Stimulated activated CD8-positive, alpha-beta memory T cell treated with anti-CD3 and anti-CD28 coated beads, Interleukin-4, amount 100 ng/mL, for 24 hours (primary cell): ENCODE measurements around the gene RNF2.
"Not testable (repeated sequence)": the region's sequence is repeated elsewhere in the genome, so short reads cannot be mapped to it uniquely, and the experiment has no call there.

Experiments
- DNase-seq: peaks from one replicate; pipeline ENCODE4 v3.0.0-alpha.2; 2020; ENCODE audit warnings: low read depth

RNF2 gene

GRCh38 chr1:185050823-185051451 lies 5.6 kb downstream of the RNF2 start:
- DNase-seq: no peak

GRCh38 chr1:185053204-185053603 lies 7.8 kb downstream of the RNF2 start:
- DNase-seq: no peak

GRCh38 chr1:185054365-185055060 lies 9.2 kb downstream of the RNF2 start:
- DNase-seq: no peak

- DNase-seq: no peak
Measured at GRCh38 chr1:185058110-185058509, 12.8 kb downstream of the RNF2 start.

GRCh38 chr1:185058876-185059275 lies 13.5 kb downstream of the RNF2 start:
- no peak for DNase-seq

GRCh38 chr1:185059950-185060571 lies 14.7 kb downstream of the RNF2 start:
- DNase-seq: no peak

GRCh38 chr1:185062710-185063370 lies 17.5 kb downstream of the RNF2 start:
- no peak for DNase-seq

- DNase-seq: no peak
Measured at GRCh38 chr1:185063719-185064118, 18.4 kb downstream of the RNF2 start.

- not testable (repeated sequence) for DNase-seq
Measured at GRCh38 chr1:185065006-185065405, 19.6 kb downstream of the RNF2 start.

GRCh38 chr1:185066181-185066580 lies 20.8 kb downstream of the RNF2 start:
- no peak for DNase-seq

GRCh38 chr1:185068341-185068740 lies 23.0 kb downstream of the RNF2 start:
- no peak for DNase-seq

- DNase-seq: no peak
Measured at GRCh38 chr1:185069202-185069772, 23.9 kb downstream of the RNF2 start.

GRCh38 chr1:185070051-185070450 lies 24.7 kb downstream of the RNF2 start:
- no peak for DNase-seq

GRCh38 chr1:185073725-185074124 lies 28.4 kb downstream of the RNF2 start:
- no peak for DNase-seq

GRCh38 chr1:185074307-185074706 lies 28.9 kb downstream of the RNF2 start:
- no peak for DNase-seq

GRCh38 chr1:185075476-185075875 lies 30.1 kb downstream of the RNF2 start:
- no peak for DNase-seq

- no peak for DNase-seq
Measured at GRCh38 chr1:185077374-185077773, 32.0 kb downstream of the RNF2 start.

- no peak for DNase-seq
Measured at GRCh38 chr1:185080422-185080821, 35.1 kb downstream of the RNF2 start.

- DNase-seq: no peak
Measured at GRCh38 chr1:185083818-185084217, 38.5 kb downstream of the RNF2 start.

- DNase-seq: no peak
Measured at GRCh38 chr1:185087101-185087500, 41.7 kb downstream of the RNF2 start.

GRCh38 chr1:185087746-185088145 lies 42.4 kb downstream of the RNF2 start:
- no peak for DNase-seq

GRCh38 chr1:185091480-185091879 lies 46.1 kb downstream of the RNF2 start:
- DNase-seq: no peak

- DNase-seq: no peak
Measured at GRCh38 chr1:185094761-185095160, 49.4 kb downstream of the RNF2 start.
